Umbilical cord (tissue), 2 donors: Measurements from ENCODE around the gene CMSS1. TPM values are rescaled to one million over a fixed set of nuclear protein-coding genes. Genes with fewer than 3 reads are reported as not detected.

Experiments
- DNase-seq: peaks from one replicate; pipeline ENCODE4 v3.0.0-alpha.2; 2015; ENCODE audit warnings: low spot score
- total RNA-seq: library from RNA; depleted of rRNA; stranded (reverse); fragments of >200 nt; gene quantifications from one replicate; pipeline ENCODE4 v1.2.3, GENCODE V29; 2014; ENCODE audit warnings: low replicate concordance; ENCODE audit not compliant: insufficient read depth

Gene CMSS1
- total RNA-seq, 1 donor from 2014 or later: 13.7 TPM

GRCh38 chr3:99852851-99853250 lies 35.2 kb downstream of the CMSS1 start:
- DNase-seq: no peak

GRCh38 chr3:99854756-99855298 lies 37.2 kb downstream of the CMSS1 start:
- no peak for DNase-seq

DNA sequence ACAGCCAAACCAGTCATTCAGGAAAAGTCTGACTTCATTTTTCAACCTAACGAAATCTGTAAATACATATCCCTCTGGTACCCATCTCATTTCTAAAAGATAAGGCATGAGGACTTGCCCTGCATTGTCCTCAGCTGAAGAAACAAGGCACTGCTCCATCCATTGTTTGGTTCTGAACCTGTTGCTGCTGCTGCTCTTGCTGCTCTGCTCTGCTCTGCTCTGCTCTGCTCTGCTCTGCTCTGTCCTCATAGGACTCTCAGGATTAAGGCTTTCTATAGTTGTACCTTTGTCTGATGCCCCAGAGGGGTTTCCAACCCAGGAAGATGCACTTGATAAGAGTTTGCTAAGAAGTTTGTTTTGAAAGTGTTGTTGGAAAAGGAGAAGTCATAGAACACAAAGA lies 38.2 kb downstream of the CMSS1 start:
- DNase-seq: no peak

GRCh38 chr3:99856437-99857220 lies 39.0 kb downstream of the CMSS1 start:
- DNase-seq: no peak

GRCh38 chr3:99857278-99857677 lies 39.6 kb downstream of the CMSS1 start:
- DNase-seq: no peak

GRCh38 chr3:99858469-99858868 lies 40.8 kb downstream of the CMSS1 start:
- no peak for DNase-seq

DNA sequence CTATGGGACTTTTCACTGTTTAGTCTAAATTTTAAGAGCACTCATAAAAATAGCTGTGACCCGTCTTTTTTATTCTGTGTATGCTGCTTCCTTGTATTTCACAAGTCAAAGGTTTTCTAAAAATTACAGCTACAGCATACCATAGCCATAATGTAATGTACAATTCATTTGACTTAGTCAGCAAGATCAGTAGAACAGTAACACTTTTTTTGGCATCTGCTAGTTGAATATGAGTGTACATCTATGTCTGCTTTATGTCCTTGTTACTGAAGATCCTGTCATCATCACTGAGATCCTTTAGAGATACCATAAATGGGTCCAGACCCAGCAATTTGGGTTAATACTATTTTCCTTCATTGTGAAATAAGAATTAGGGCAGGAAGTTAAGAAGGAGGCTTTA lies 42.2 kb downstream of the CMSS1 start:
- peak; percentile 97 for DNase-seq

GRCh38 chr3:99861216-99861615 lies 43.6 kb downstream of the CMSS1 start:
- no peak for DNase-seq

DNA sequence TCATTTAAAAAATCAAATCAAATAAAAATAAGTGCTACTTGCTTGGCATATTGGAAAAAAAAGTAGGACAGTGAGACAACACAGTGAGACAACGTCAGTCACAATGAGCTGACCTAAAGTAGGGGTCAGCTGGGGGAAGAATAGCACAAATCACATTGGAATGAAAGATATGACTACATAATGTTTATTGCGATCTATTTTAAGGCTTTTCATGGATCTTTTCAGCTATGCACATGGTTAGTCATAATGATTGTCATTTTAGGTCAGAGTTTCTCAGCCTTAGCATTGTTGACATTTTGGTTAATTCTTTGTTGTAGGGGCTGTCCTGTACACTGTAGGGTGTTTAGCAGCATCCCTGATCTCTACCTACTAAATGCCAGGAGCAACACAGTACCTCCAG lies 44.5 kb downstream of the CMSS1 start:
- no peak for DNase-seq

GRCh38 chr3:99863002-99863401 lies 45.3 kb downstream of the CMSS1 start:
- no peak for DNase-seq

- no peak for DNase-seq
These were observed 45.9 kb downstream of the CMSS1 start for GRCh38 chr3:99863588-99863987.

GRCh38 chr3:99864289-99864688 lies 46.6 kb downstream of the CMSS1 start:
- DNase-seq: no peak

GRCh38 chr3:99865321-99865720 lies 47.7 kb downstream of the CMSS1 start:
- no peak for DNase-seq

DNA sequence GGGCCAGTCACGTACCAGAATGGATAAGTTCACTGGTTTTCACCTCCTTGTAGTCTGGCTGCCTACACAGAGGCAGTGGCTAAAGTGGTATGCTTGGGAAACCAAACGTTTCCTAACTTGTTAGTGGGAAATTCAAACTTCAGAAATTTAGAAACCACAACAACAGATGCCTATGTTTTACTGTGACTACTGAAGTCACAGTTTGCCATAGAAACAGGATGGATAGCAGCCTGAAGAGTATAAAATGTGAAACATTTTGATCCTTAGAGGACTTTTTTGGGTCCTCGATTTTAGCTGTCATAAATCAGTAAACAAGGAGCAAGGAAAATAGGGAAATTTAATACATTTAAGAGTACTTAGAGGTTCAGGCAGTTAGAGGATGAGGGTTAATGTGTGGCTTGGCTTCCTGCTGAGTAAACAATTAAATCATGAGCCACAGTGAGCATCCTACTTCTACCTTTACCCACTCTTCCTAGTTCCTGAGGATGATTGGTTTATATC lies 48.6 kb downstream of the CMSS1 start:
- DNase-seq: no peak

DNA sequence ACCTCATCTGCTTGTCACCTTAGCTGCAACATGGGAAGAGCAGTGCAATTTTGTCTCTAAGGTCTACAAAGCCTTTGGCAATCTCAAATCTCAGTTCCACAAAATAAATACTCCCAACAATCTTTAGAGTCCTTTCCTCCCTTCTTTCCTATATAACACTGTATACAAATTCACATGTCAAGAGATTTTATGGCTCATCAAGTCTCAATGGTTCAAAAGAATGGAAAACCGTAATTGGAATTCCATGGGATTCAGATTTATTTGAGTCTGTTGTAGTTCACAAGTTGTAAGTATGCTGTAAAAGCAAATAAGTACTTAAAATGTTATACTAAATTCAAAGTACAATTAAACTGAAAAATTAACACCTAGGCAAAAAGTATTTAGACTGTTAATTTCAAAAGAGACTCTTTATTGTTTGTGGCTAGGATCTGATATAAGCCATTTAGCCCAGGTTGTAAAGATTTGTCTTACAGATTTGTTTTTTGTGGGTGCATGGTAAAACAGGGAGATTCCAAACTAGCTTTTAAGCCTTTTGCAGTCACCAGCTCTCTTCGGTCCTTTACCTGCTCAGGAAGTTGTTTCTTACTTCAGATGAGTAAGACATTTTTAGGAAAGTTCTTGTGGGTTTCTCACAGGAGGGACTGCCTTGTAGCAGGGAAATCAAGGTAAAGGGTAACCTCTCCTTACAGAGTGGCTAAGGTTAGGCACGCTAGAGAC lies 50.1 kb downstream of the CMSS1 start:
- DNase-seq: no peak

DNA sequence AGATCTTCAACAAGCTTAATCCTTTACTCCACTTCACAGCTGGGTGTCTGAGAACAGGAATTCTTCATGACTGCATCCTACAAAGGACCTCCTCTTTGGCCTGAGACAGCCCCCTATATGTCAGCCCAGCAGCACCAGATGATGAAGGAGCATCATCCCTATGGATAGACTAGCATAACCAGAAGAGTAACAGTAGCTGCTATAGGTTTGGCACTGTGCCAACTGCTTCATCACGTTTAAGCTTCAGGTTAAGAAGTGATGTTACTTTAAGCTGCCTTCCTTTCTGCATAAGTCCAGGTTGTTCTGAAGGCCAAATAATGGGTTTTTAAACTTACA lies 50.6 kb downstream of the CMSS1 start:
- peak; percentile 49 for DNase-seq

- peak; percentile 32 for DNase-seq
These were observed 52.0 kb downstream of the CMSS1 start for GRCh38 chr3:99869621-99870020.

DNA sequence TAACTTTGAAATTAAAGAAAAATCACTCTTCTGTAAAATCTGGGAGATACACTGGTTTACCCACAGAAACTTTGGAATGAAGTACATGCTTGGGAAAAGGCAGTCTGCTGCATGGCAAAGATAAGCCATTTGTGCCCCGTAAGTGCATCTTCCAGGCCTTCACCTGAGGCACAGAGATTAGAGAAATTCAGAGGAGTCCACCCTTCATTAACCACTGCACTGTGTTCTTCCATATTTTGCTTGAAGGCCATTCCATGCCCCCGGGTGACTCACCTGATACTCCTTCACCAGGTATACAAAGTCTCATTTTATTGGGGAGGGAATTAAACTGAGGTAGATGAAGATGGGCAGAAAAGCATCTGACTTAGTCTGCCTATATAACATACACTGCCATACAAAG lies 53.0 kb downstream of the CMSS1 start:
- DNase-seq: no peak

GRCh38 chr3:99871231-99872045 lies 53.8 kb downstream of the CMSS1 start:
- no peak for DNase-seq

GRCh38 chr3:99872923-99873254 lies 55.2 kb downstream of the CMSS1 start:
- DNase-seq: no peak

- DNase-seq: no peak
These were observed 55.8 kb downstream of the CMSS1 start for GRCh38 chr3:99873269-99874102.
